ENCODE measurements around the gene FAM229B. TPM values are rescaled to one million over a fixed set of nuclear protein-coding genes. Genes with fewer than 3 reads are reported as not detected.

The FAM229B gene
- total RNA-seq, 2 donors from 2014 or later, result 3.6 to 4.4 TPM

DNA sequence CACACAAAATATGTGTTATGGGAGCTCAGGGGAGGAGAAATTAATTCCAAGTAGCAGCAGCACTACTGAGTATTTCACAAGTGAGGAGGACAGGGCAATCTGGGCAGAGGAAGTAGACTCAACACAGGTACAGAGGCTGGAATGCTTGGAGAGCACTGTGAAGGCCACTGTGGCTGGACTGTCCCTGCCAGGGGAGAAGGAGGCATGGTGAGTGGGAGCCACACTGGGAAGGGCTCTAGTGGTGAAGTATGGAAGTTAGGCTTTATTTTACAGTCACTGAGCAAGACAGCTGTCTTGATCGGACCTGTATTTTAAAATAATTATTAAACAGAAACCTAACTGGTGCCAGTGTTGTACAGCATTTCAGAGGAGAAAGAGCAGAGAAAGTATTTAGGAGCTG lies 28.8 kb downstream of the FAM229B start:
- 40 to 59% methylated on average over 1 of the region's 1 CpG for WGBS, 2 donors
- intact Hi-C loops (cut with DNase I), result no loop called here
- no peaks in the 10 kb centered on the region for H3K27me3 ChIP-seq
- no peaks in the 10 kb centered on the region for H3K4me1 ChIP-seq
- ATAC-seq (no peak), DNase-seq (no peak)
- no peak overlapping the region for H3K27ac ChIP-seq
- H3K9me3 ChIP-seq, result no peaks in the 10 kb centered on the region
- no peaks in the 10 kb centered on the region for H3K36me3 ChIP-seq (replicated peaks in 1 of 2; ENCODE audit: insufficient read depth in 1 of 2, low read depth in 2 of 2)
- TF ChIP-seq, protein P1, sequence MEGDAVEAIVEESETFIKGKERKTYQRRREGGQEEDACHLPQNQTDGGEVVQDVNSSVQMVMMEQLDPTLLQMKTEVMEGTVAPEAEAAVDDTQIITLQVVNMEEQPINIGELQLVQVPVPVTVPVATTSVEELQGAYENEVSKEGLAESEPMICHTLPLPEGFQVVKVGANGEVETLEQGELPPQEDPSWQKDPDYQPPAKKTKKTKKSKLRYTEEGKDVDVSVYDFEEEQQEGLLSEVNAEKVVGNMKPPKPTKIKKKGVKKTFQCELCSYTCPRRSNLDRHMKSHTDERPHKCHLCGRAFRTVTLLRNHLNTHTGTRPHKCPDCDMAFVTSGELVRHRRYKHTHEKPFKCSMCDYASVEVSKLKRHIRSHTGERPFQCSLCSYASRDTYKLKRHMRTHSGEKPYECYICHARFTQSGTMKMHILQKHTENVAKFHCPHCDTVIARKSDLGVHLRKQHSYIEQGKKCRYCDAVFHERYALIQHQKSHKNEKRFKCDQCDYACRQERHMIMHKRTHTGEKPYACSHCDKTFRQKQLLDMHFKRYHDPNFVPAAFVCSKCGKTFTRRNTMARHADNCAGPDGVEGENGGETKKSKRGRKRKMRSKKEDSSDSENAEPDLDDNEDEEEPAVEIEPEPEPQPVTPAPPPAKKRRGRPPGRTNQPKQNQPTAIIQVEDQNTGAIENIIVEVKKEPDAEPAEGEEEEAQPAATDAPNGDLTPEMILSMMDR (IDR thresholded peaks at IDR 0.05), result no peak
- TF ChIP-seq POLR2A (IDR thresholded peaks at IDR 0.05), result no peak
- no peak overlapping the region for H3K4me3 ChIP-seq

DNA sequence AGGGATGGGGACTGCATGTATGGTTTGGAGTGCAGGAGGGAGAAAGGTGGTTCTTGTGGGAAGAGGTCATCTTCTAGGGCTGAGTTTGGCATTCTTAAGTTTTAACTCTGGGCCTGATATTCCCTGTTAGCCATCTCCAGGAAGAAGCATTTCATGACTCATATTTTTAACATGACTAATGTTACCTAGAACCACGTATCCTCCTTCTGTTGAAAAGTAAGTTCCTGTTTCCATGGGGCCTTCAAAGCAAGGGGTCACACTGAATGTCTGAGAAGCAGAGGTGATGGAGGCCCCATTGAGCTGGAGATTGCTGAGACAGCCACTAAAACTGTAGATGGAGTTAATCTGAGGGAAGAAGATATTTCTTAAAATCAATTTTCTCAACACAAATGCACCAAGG lies 30.2 kb downstream of the FAM229B start:
- no peak overlapping the region for H3K27ac ChIP-seq
- H3K4me1 ChIP-seq, result no peaks in the 10 kb centered on the region
- H3K4me3 ChIP-seq, result no peak overlapping the region
- no peak for ATAC-seq
- H3K9me3 ChIP-seq, result no peaks in the 10 kb centered on the region
- H3K27me3 ChIP-seq, result no peaks in the 10 kb centered on the region
- 63 to 68% methylated on average over 1 of the region's 1 CpG for WGBS, 2 donors
- intact Hi-C loops (cut with DNase I), result no loop called here
- TF ChIP-seq POLR2A (IDR thresholded peaks at IDR 0.05), result no peak
- TF ChIP-seq, protein P1 (IDR thresholded peaks at IDR 0.05), result no peak
- DNase-seq, result no peak
- H3K36me3 ChIP-seq (replicated peaks in 1 of 2; ENCODE audit: insufficient read depth in 1 of 2, low read depth in 2 of 2), result no peaks in the 10 kb centered on the region

DNA sequence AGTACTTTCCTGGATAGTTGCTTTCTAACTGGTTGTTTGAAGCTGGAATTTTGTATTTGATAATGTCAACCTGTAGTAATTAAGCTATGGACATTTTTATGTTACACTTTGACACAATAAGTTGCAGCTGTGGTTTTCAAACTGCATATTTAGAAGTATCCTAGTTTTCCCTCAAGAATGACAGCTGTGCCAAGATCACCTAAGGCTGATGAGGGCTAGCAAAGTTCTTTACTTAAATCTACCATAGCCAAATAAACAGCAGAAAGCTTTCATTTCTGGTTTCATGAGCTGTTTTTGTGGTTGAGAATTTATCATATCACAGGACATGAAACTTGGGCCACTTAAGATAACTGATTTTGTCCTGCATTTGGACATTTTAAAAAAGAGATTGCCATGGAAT lies 30.6 kb downstream of the FAM229B start:
- Histone ChIP-seq H3K27ac (no peak overlapping the region), H3K36me3 (replicated peaks in 1 of 2; ENCODE audit: insufficient read depth in 1 of 2, low read depth in 2 of 2) (no peaks in the 10 kb centered on the region)
- ATAC-seq, result no peak

DNA sequence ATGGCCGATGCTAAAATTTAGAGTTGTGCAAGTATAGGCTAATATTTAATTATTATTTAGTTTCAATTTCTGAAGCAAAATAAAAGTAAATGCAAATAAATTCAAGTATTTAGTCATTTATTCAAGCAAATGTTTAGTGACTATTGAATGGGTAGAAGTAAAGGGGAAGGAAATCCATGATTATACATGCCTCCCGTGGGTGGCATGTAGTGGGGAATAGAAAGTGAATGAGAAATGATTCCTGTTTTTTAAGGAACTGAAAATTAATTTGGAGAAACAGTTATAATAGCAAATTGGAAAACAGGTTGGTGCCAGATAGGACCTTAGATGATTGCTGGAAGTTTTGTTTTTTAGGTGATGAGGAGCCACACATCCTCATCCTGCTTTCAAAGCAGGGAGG lies 35.4 kb downstream of the FAM229B start:
- no peak overlapping the region for H3K27ac ChIP-seq
- H3K4me3 ChIP-seq, result no peak overlapping the region
- H3K27me3 ChIP-seq, result no peaks in the 10 kb centered on the region
- H3K9me3 ChIP-seq, result no peaks in the 10 kb centered on the region
- DNase-seq, result no peak
- intact Hi-C loops (cut with DNase I), result no loop called here
- ATAC-seq, result no peak
- TF ChIP-seq, protein P1 (IDR thresholded peaks at IDR 0.05), result no peak
- TF ChIP-seq POLR2A (IDR thresholded peaks at IDR 0.05), result no peak
- 73 to 86% methylated on average over 2 of the region's 2 CpGs for WGBS, 2 donors
- H3K4me1 ChIP-seq, result no peaks in the 10 kb centered on the region
- H3K36me3 ChIP-seq (replicated peaks in 1 of 2; ENCODE audit: insufficient read depth in 1 of 2, low read depth in 2 of 2), result no peaks in the 10 kb centered on the region

More for the DNA sequence above, 30.6 kb downstream of the FAM229B start:
- TF ChIP-seq POLR2A (IDR thresholded peaks at IDR 0.05), result no peak
- TF ChIP-seq, protein P1 (IDR thresholded peaks at IDR 0.05), result no peak
- intact Hi-C loops (cut with DNase I), result no loop called here
- DNase-seq, result no peak
- no peaks in the 10 kb centered on the region for H3K27me3 ChIP-seq
- H3K9me3 ChIP-seq, result no peaks in the 10 kb centered on the region
- no peak overlapping the region for H3K4me3 ChIP-seq
- H3K4me1 ChIP-seq, result no peaks in the 10 kb centered on the region

DNA sequence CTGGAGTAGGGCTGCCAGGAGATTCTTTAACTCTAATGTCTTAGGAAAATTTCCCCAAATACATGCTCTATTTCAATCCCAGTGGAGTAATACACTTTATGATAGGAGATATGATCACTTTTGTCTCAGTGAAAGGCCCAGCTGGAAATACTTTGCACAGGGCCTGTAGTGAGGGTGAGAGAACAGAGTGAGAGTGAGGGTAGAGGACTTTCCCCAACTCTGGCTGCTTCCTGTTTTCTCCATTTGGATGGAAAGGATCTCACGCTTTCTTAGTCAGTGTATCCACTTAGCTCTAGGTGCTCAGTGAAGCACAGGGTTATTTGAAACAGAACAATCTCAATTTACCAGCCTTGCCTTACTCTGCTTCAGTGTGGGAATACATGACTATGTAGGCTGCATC lies 36.6 kb downstream of the FAM229B start:
- H3K9me3 ChIP-seq, result no peaks in the 10 kb centered on the region
- intact Hi-C loops (cut with DNase I), result no loop called here
- TF ChIP-seq, protein P1 (IDR thresholded peaks at IDR 0.05), result no peak
- TF ChIP-seq POLR2A (IDR thresholded peaks at IDR 0.05), result no peak
- H3K27ac ChIP-seq, result no peak overlapping the region
- ATAC-seq, result no peak
- H3K36me3 ChIP-seq (replicated peaks in 1 of 2; ENCODE audit: insufficient read depth in 1 of 2, low read depth in 2 of 2), result no peaks in the 10 kb centered on the region
- H3K27me3 ChIP-seq, result no peaks in the 10 kb centered on the region
- no peak overlapping the region for H3K4me3 ChIP-seq
- DNase-seq, result no peak
- 92 to 93% methylated on average over 1 of the region's 1 CpG for WGBS, 2 donors
- no peaks in the 10 kb centered on the region for H3K4me1 ChIP-seq

Data from body of pancreas (tissue), 4 donors.